Measurements from ENCODE around the gene NOL7. TPM values are rescaled to one million over a fixed set of nuclear protein-coding genes. Genes with fewer than 3 reads are reported as not detected.

The NOL7 gene
- total and polyA plus RNA-seq, 4 donors: 47.4 to 70.0 (median 58.6) TPM

DNA sequence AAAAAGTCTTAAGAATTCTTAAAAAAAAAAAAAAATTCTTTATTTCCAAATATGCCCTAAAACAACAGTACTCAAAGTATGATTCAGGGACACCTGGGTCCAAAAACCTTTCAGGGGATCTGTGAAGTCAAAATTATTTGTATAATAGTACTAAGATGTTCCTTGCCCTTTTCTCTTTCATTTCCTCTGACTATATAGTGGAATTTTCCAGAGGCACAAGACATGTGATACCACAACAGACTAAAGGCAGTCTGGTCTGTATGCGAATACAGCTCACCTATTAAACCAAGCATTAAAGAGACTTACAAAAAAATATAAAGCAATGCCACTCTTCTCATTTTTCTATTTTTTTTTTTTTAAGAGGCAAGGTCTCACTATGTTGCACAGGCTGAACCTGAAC, 15.4 kb downstream of the NOL7 start:
- Histone ChIP-seq H3K27me3 (ENCODE audit: control insufficient read depth in 1 of 2, insufficient read depth in 2 of 2, low read length in 1 of 2) (no peaks in the 10 kb centered on the region), H3K9me3 (ENCODE audit: control insufficient read depth, low read length) (no peaks in the 10 kb centered on the region), H3K36me3 (ENCODE audit: control insufficient read depth in 1 of 2, insufficient read depth in 2 of 2, low read length in 1 of 2) (peaks cover 0 to under 1% of the 10 kb centered on the region in 2 donors), H3K4me3 (ENCODE audit: low read length in 2 of 2) (no peak overlapping the region), H3K4me1 (ENCODE audit: control insufficient read depth in 1 of 2, insufficient read depth in 2 of 2, low read length in 2 of 2) (peaks cover 0 to 3% of the 10 kb centered on the region in 2 donors), H3K27ac (ENCODE audit: low read depth in 1 of 2, low read length in 2 of 2) (no peak overlapping the region)
- intact Hi-C loops (cut with DNase I): loop anchor here in 1 of 2 donors (5.0 kb wide), 1 partner anchor 82 kb away; the partner anchor contains the start of gene RANBP9
- ATAC-seq (ENCODE audit: low FRiP score): no peak
- no peak for DNase-seq
- 88 to 93% methylated on average over 1 of the region's 1 CpG for WGBS, 2 donors

DNA sequence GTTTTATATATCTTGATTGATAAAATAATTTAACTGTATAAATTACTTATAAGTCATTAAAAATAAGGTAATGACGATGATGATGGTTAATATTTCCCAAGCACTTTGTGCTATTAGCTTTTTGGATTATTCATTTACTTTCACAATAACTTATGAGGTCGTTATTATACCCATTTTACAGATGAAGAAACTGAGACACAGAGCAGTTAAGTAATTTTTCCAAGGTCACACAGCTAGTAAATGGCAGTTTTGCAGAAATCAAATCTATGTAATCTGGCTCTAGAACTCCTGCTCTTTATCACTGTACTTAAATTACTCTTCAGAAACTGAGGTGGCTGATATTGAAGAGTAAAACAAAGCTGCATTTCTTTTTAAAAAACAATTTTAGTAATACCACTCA, 18.2 kb downstream of the NOL7 start:
- 95 to 98% methylated on average over 2 of the region's 2 CpGs for WGBS, 2 donors
- Histone ChIP-seq H3K36me3 (ENCODE audit: control insufficient read depth in 1 of 2, insufficient read depth in 2 of 2, low read length in 1 of 2) (no peaks in the 10 kb centered on the region), H3K4me3 (ENCODE audit: low read length in 2 of 2) (no peak overlapping the region), H3K4me1 (ENCODE audit: control insufficient read depth in 1 of 2, insufficient read depth in 2 of 2, low read length in 2 of 2) (peaks cover 0 to 3% of the 10 kb centered on the region in 2 donors), H3K27ac (ENCODE audit: low read depth in 1 of 2, low read length in 2 of 2) (no peak overlapping the region), H3K9me3 (ENCODE audit: control insufficient read depth, low read length) (no peaks in the 10 kb centered on the region), H3K27me3 (ENCODE audit: control insufficient read depth in 1 of 2, insufficient read depth in 2 of 2, low read length in 1 of 2) (no peaks in the 10 kb centered on the region)
- ATAC-seq (ENCODE audit: low FRiP score) (no peak), DNase-seq (no peak)
- intact Hi-C loops (cut with DNase I): loop anchor here in 1 of 2 donors (5.0 kb wide), 1 partner anchor 79 kb away; the partner anchor contains the start of gene RANBP9

DNA sequence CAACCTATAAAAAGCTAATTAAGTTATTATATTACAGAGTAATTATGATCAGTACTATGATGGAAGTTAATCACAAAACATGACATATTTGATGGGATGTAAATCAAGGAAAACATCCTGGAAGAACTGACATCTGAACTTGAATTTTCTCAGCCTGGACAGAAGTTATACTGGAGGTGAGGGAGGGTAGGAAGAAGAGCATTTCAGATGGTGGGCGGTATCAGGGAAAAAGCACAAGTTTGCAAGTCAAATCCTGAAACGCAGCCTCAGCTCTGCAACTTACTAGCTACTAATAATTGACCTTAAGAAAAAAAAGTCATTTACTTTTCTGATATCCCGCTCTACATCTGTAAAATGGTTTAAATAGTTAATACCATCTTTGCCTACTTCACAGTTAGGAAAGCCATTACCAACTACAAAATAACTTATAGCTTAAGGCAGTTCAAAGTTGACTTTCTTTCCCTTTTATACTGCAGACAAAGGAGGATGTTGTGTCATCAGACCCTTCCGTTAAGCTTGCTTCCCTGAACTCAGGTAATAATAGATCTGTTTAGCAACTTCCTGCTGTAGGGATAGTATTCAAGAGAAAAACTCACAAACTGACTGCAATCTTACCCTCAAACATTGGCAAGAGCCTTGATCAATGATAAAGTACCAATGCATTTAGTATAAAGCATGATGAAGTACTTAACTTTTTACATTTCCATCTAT, 21.0 kb downstream of the NOL7 start:
- ATAC-seq (ENCODE audit: low FRiP score): no peak
- H3K27me3 ChIP-seq (ENCODE audit: control insufficient read depth in 1 of 2, insufficient read depth in 2 of 2, low read length in 1 of 2): no peaks in the 10 kb centered on the region
- no peak overlapping the region for H3K27ac ChIP-seq (ENCODE audit: low read depth in 1 of 2, low read length in 2 of 2)
- H3K4me3 ChIP-seq (ENCODE audit: low read length in 2 of 2): no peak overlapping the region
- intact Hi-C loops (cut with DNase I): no loop called here
- no peaks in the 10 kb centered on the region for H3K36me3 ChIP-seq (ENCODE audit: control insufficient read depth in 1 of 2, insufficient read depth in 2 of 2, low read length in 1 of 2)
- no peaks in the 10 kb centered on the region for H3K4me1 ChIP-seq (ENCODE audit: control insufficient read depth in 1 of 2, insufficient read depth in 2 of 2, low read length in 2 of 2)
- no peaks in the 10 kb centered on the region for H3K9me3 ChIP-seq (ENCODE audit: control insufficient read depth, low read length)
- DNase-seq: no peak
- WGBS, 2 donors: 89 to 92% methylated on average over 4 of the region's 4 CpGs

GRCh38 chr6:13638014-13638413, 22.9 kb downstream of the NOL7 start:
- no peak for DNase-seq
- Histone ChIP-seq H3K4me3 (ENCODE audit: low read length in 2 of 2) (no peak overlapping the region), H3K9me3 (ENCODE audit: control insufficient read depth, low read length) (no peaks in the 10 kb centered on the region), H3K27me3 (ENCODE audit: control insufficient read depth in 1 of 2, insufficient read depth in 2 of 2, low read length in 1 of 2) (no peaks in the 10 kb centered on the region), H3K36me3 (ENCODE audit: control insufficient read depth in 1 of 2, insufficient read depth in 2 of 2, low read length in 1 of 2) (no peaks in the 10 kb centered on the region), H3K27ac (ENCODE audit: low read depth in 1 of 2, low read length in 2 of 2) (no peak overlapping the region), H3K4me1 (ENCODE audit: control insufficient read depth in 1 of 2, insufficient read depth in 2 of 2, low read length in 2 of 2) (no peaks in the 10 kb centered on the region)
- no peak for ATAC-seq (ENCODE audit: low FRiP score)
- 82 to 94% methylated on average over 1 of the region's 1 CpG for WGBS, 2 donors
- intact Hi-C loops (cut with DNase I): no loop called here

GRCh38 chr6:13638626-13639025, 23.5 kb downstream of the NOL7 start:
- 86 to 89% methylated on average over 4 of the region's 4 CpGs for WGBS, 2 donors
- no peaks in the 10 kb centered on the region for H3K4me1 ChIP-seq (ENCODE audit: control insufficient read depth in 1 of 2, insufficient read depth in 2 of 2, low read length in 2 of 2)
- H3K27me3 ChIP-seq (ENCODE audit: control insufficient read depth in 1 of 2, insufficient read depth in 2 of 2, low read length in 1 of 2): no peaks in the 10 kb centered on the region
- H3K4me3 ChIP-seq (ENCODE audit: low read length in 2 of 2): no peak overlapping the region
- ATAC-seq (ENCODE audit: low FRiP score): no peak
- H3K9me3 ChIP-seq (ENCODE audit: control insufficient read depth, low read length): no peaks in the 10 kb centered on the region
- no peak for DNase-seq
- no peaks in the 10 kb centered on the region for H3K36me3 ChIP-seq (ENCODE audit: control insufficient read depth in 1 of 2, insufficient read depth in 2 of 2, low read length in 1 of 2)
- H3K27ac ChIP-seq (ENCODE audit: low read depth in 1 of 2, low read length in 2 of 2): no peak overlapping the region
- intact Hi-C loops (cut with DNase I): no loop called here

DNA sequence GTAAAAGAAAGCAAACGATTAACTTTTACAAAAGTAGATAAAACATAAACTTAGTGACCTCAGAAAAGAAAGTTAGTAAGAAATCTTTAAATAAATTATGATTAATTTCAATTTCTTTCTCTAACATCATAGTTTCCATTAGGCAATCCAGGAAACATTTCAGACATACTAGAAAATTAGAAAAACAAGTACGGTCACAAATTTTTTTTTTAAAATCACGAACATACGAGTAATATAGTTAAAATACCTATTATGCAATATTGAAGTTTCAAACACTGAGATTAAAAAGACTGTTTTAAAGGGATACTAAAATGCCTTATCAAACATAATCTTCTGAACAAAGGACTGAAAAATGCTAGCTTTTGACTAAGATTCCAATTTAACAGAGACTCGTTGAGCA, 26.2 kb downstream of the NOL7 start:
- peak overlapping the region in 1 of 2 donors; percentile 76 for H3K27ac ChIP-seq (ENCODE audit: low read depth in 1 of 2, low read length in 2 of 2)
- 5 to 7% methylated on average over 5 of the region's 5 CpGs for WGBS, 2 donors
- H3K36me3 ChIP-seq (ENCODE audit: control insufficient read depth in 1 of 2, insufficient read depth in 2 of 2, low read length in 1 of 2): no peaks in the 10 kb centered on the region
- H3K27me3 ChIP-seq (ENCODE audit: control insufficient read depth in 1 of 2, insufficient read depth in 2 of 2, low read length in 1 of 2): no peaks in the 10 kb centered on the region
- H3K4me1 ChIP-seq (ENCODE audit: control insufficient read depth in 1 of 2, insufficient read depth in 2 of 2, low read length in 2 of 2): no peaks in the 10 kb centered on the region
- no peaks in the 10 kb centered on the region for H3K9me3 ChIP-seq (ENCODE audit: control insufficient read depth, low read length)
- ATAC-seq (ENCODE audit: low FRiP score): peak; percentile 48
- DNase-seq: no peak
- intact Hi-C loops (cut with DNase I): loop anchor here in 1 of 2 donors (10.0 kb wide), 1 partner anchor 53 kb away; no protein-coding TSS in a partner anchor
- no peak overlapping the region for H3K4me3 ChIP-seq (ENCODE audit: low read length in 2 of 2)

DNA sequence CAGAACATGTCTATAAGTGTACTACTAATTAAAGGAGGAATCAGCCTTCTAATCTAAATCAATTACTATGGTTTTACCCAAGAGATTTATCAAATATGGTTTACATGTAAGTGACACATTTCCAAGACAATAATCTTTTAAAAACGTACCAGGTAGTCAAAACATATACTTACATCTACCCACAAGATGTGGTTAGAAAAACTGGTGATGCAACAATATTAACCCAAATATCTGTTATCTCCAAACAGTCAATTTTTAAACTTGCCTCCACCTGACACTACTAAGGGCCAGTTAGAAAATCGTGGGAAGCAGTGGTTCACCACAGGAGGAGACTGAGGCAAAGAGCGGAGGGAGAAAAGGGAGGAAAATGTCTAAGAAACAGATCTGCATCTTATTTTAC, 28.0 kb downstream of the NOL7 start:
- DNase-seq (no peak), ATAC-seq (ENCODE audit: low FRiP score) (no peak)
- no peaks in the 10 kb centered on the region for H3K27me3 ChIP-seq (ENCODE audit: control insufficient read depth in 1 of 2, insufficient read depth in 2 of 2, low read length in 1 of 2)
- no peaks in the 10 kb centered on the region for H3K4me1 ChIP-seq (ENCODE audit: control insufficient read depth in 1 of 2, insufficient read depth in 2 of 2, low read length in 2 of 2)
- H3K36me3 ChIP-seq (ENCODE audit: control insufficient read depth in 1 of 2, insufficient read depth in 2 of 2, low read length in 1 of 2): no peaks in the 10 kb centered on the region
- no peak overlapping the region for H3K4me3 ChIP-seq (ENCODE audit: low read length in 2 of 2)
- no peaks in the 10 kb centered on the region for H3K9me3 ChIP-seq (ENCODE audit: control insufficient read depth, low read length)
- 85 to 86% methylated on average over 3 of the region's 3 CpGs for WGBS, 2 donors
- no peak overlapping the region for H3K27ac ChIP-seq (ENCODE audit: low read depth in 1 of 2, low read length in 2 of 2)
- intact Hi-C loops (cut with DNase I): loop anchor here in 1 of 2 donors (10.0 kb wide), 1 partner anchor 52 kb away; no protein-coding TSS in a partner anchor

- Histone ChIP-seq H3K4me3 (ENCODE audit: low read length in 2 of 2) (no peak overlapping the region), H3K9me3 (ENCODE audit: control insufficient read depth, low read length) (no peaks in the 10 kb centered on the region), H3K27me3 (ENCODE audit: control insufficient read depth in 1 of 2, insufficient read depth in 2 of 2, low read length in 1 of 2) (no peaks in the 10 kb centered on the region), H3K36me3 (ENCODE audit: control insufficient read depth in 1 of 2, insufficient read depth in 2 of 2, low read length in 1 of 2) (no peaks in the 10 kb centered on the region), H3K4me1 (ENCODE audit: control insufficient read depth in 1 of 2, insufficient read depth in 2 of 2, low read length in 2 of 2) (no peaks in the 10 kb centered on the region), H3K27ac (ENCODE audit: low read depth in 1 of 2, low read length in 2 of 2) (no peak overlapping the region)
- DNase-seq: no peak
- intact Hi-C loops (cut with DNase I): loop anchor here in 1 of 2 donors (10.0 kb wide), 1 partner anchor 46 kb away; no protein-coding TSS in a partner anchor
- ATAC-seq (ENCODE audit: low FRiP score): no peak
Measured at GRCh38 chr6:13648850-13649249, 33.7 kb downstream of the NOL7 start.

DNA sequence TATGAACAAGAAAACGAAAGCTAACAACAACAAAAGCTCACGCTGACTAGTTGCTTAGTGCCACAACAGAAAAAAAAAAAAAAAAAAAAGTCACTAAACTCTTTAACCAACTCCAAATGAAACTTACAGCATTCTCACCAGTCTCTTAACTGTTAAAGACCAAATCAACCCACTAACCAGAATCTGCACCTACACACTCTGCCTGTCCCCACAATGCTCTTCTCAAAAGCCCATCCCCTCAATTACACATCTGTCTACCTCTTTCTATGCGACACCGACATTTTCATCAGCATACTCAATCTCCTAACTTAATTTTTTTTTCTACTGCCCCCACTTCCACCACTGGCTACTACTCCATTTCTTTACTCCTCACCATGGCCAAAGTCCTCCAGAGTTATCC, 34.3 kb downstream of the NOL7 start:
- no peaks in the 10 kb centered on the region for H3K4me1 ChIP-seq (ENCODE audit: control insufficient read depth in 1 of 2, insufficient read depth in 2 of 2, low read length in 2 of 2)
- 95 to 98% methylated on average over 4 of the region's 4 CpGs for WGBS, 2 donors
- no peak for ATAC-seq (ENCODE audit: low FRiP score)
- intact Hi-C loops (cut with DNase I): loop anchor here in 1 of 2 donors (10.0 kb wide), 1 partner anchor 45 kb away; no protein-coding TSS in a partner anchor
- H3K27me3 ChIP-seq (ENCODE audit: control insufficient read depth in 1 of 2, insufficient read depth in 2 of 2, low read length in 1 of 2): no peaks in the 10 kb centered on the region
- DNase-seq: no peak
- no peak overlapping the region for H3K27ac ChIP-seq (ENCODE audit: low read depth in 1 of 2, low read length in 2 of 2)
- no peaks in the 10 kb centered on the region for H3K36me3 ChIP-seq (ENCODE audit: control insufficient read depth in 1 of 2, insufficient read depth in 2 of 2, low read length in 1 of 2)
- H3K9me3 ChIP-seq (ENCODE audit: control insufficient read depth, low read length): no peaks in the 10 kb centered on the region
- no peak overlapping the region for H3K4me3 ChIP-seq (ENCODE audit: low read length in 2 of 2)

Data from aorta (tissue), 5 donors.